Smooth muscle cell of the brain vasculature (primary cell): ENCODE results near the gene ABI3.

ENCODE experiments used
- DNase-seq: peaks from one replicate; pipeline ENCODE4 v3.0.0-alpha.2; 2012; ENCODE audit warnings: low read depth, low spot score

The ABI3 gene

GRCh38 chr17:49197346-49197998 is 13.0 kb upstream of the ABI3 start:
- no peak for DNase-seq

- no peak for DNase-seq
Measured at GRCh38 chr17:49198211-49198610, 12.3 kb upstream of the ABI3 start.

DNA sequence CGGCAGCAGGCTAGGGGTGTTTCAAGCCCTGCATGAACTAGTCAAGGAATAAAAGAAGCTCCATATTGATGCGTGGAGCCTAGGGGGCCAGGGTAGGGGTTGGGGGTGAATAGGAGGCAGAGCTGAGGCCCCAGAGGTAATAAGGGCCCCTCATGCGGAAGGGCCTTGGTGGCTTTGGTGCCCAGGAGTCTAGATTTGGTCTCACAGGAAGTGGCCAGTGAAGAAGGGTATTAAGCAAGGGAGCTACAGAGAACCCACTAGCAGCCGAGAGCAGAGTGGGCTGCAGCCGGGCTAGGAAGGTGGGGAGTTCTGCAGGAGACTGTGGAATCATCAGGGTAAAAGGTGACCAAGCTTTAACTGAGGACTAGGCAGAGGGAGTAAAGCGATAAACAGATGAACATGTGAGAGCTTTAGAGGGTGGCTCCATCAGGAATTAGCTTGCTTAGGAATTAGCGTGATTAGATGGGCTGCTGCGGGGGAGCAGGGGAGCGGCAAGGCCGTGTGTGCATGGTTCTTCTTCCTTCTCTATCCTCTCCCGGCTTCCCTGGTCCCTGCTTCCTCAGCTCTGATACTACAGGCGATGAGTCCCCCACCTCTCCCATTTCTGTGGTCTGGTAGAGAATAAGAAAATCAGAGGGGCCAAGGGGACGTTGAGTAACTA is 10.0 kb upstream of the ABI3 start:
- no peak for DNase-seq

- no peak for DNase-seq
Measured at GRCh38 chr17:49201481-49201927, 9.0 kb upstream of the ABI3 start.

DNA sequence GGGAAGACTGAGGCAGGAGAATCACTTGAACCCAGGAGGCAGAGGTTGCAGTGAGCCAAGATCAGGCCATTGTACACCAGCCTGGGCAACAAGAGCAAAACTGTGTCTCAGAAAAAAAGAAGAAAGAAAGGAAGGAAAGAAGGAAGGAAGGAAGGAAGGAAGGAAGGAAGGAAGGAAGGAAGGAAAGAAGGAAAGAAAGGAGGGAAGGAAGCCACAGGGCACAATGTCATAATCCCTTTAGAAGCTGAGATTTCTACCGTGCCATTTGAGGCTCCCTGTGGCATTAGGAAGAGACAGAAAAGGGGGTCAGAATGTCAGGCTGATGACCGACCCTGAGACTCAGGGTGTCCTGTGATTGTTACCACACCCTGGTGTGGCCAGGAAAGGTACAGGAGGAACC is 6.7 kb upstream of the ABI3 start:
- no peak for DNase-seq

- DNase-seq, result no peak
Measured at GRCh38 chr17:49204516-49204915, 6.0 kb upstream of the ABI3 start.

GRCh38 chr17:49209061-49209571 is 1.4 kb upstream of the ABI3 start:
- DNase-seq, result no peak

GRCh38 chr17:49213399-49213798 is 2.9 kb downstream of the ABI3 start:
- DNase-seq, result no peak

GRCh38 chr17:49213847-49214246 is 3.3 kb downstream of the ABI3 start:
- no peak for DNase-seq

GRCh38 chr17:49214676-49215360 is 4.3 kb downstream of the ABI3 start:
- DNase-seq, result no peak

DNA sequence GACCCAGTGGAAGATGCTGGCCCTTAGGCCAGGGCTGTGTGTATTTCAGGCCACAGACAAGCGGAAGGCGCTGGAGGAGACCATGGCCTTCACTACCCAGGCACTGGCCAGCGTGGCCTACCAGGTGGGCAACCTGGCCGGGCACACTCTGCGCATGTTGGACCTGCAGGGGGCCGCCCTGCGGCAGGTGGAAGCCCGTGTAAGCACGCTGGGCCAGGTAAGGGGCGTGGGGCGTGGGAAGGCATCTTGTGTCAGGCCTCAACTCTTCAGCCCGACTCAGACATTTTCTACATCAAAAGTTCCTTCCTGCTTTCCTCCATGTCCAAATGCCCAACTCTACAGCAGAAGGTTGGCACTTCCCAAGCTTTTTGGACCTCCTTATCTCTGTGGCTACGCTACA is 6.0 kb downstream of the ABI3 start:
- DNase-seq, result no peak

GRCh38 chr17:49216953-49217650 is 6.6 kb downstream of the ABI3 start:
- no peak for DNase-seq

DNA sequence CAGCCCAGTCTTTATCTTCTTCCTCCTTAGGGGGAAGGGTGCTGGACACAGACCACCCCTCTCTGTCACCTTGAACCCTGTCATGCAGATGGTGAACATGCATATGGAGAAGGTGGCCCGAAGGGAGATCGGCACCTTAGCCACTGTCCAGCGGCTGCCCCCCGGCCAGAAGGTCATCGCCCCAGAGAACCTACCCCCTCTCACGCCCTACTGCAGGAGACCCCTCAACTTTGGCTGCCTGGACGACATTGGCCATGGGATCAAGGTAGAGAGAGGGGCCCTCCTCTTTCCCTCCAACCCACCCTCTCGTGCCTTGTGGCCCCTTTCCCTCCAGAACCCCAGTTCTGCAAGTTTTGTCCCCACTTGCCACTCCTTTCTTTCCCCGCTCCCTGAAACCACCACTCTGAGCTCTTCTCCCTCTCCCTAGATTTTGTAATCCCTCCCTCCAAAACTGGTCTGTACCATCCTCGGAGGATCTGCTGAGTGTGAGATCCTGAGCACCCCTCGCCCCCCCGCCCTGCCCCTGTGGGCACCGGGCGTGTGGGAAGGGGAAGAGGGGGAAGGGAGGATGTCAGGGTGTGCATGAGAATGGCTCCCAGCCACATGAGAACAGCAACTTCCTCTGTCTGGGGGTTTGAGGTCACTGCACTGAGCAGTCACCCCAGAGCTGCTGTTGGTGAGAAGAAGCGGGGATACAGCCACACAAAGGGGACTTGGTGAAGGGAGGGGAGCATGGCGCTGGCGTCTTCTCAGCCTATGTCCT is 7.3 kb downstream of the ABI3 start:
- no peak for DNase-seq

DNA sequence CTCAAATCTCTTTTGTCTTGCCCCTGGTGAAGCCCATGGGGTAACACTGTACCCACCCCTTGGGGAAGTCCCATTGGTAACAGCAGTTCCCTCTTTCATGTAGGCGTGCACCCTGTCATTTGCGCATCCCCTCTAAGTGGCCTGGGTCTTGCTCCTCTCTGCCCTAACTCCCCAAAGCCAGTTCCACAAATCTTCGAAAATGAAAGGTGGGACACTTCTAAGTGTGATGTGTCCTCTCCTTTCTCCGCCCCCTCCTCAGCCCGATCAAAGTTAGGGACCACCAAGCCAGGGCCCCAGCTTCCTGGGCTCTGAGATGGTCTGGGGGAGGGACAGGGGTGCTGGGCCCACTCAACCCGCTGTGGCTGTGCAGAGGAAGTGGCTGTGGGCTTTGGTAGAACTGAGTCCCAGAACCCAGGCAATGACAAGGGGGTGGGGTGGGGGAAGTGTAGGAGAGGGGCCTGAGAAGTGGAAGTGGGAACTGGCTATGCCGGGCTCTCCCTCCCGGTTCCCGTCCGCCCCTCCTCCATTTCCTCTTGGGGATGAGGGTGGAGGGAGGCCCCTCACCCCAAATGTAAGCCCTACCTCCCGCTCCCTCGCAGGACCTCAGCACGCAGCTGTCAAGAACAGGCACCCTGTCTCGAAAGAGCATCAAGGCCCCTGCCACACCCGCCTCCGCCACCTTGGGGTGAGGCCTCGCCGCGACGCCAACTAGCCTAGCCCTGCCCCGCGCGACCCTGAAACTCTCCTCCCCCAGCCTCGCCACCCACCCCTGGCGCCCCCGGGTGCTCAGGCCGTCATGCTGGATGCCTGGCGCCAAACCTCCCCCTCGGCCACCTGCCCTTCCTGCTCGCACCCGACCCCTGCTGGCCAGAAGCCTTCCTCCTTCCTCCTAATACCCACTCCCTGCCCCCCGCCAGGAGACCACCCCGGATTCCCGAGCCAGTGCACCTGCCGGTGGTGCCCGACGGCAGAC is 8.7 kb downstream of the ABI3 start:
- DNase-seq, result no peak

GRCh38 chr17:49219987-49220386 is 9.5 kb downstream of the ABI3 start:
- DNase-seq, result no peak

GRCh38 chr17:49223168-49223516 is 12.6 kb downstream of the ABI3 start:
- no peak for DNase-seq

DNA sequence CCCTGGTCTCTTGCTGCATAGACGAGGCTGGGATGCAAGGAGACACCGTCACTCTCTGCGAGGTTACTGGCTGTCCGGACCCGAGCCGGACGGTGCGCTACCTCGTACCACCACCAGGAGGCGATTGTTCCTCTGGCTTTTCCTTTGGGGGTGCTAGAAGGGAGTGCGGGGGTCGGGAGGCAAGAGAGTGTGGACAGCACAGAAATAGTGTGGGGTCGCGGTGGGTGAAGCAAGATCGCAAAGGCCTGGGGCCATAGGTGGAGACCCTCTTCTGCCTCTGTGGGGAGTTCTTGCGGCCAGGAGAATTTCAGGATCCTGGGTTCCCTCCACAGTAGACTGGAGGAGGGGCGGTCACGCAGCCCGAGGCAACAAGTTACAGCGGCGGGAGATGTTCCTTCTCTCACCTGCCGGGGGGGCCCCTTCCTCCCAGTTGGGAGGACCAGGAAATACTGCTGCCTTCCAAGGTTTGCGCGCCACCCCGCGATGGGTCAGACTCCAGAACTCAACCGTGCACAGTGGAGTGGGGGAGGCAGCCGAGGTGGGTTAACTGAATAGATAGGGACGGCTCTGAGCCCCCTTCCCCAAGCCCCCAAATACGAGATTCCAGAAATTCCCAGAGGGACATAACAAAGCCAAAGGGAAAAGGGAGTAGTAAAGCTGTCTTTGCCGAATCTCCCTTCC is 13.2 kb downstream of the ABI3 start:
- DNase-seq, result no peak

DNA sequence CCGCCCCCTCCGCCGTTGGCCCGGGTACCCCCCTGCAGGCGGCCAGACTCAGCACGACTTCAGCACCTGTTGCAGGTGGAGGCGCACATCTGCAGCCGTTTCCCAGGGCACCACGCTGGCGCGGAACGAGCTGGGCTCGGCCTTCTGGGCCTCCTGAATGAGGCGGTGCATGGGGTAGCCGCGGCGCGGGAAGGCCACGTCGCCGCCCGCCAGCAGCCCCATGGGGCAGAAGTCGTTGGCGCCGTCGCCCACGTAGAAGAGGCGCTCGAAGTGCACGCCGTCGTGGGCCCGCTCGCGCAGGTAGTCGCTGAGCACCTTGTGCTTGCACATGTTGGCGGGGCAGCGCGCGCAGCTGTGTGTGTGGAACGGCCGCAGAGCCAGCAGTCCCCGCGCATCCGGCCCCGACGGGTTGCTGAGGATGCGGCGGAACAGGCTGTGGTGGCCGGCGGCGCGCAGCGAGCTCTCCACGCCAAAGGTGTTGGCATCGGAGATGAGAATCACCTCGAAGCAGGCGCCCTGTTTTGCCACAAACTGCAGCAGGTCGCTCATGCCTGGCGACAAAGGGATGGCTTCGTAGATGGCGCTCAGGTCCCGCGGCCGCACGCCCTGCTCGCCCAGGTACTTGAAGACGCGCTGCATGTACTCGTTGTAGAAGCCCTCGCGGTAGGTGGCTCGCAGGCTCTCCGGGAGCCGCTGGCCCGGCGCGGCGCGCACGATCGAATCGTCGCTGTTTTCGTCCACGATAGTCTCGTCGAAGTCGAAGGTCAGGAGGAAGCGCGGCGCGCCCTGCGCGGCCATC is 13.9 kb downstream of the ABI3 start:
- DNase-seq, result no peak

- no peak for DNase-seq
Measured at GRCh38 chr17:49224997-49225337, 14.5 kb downstream of the ABI3 start.
